Kidney epithelial cell (primary cell): Measurements from ENCODE around the gene UCHL3. TPM values are rescaled to one million over a fixed set of nuclear protein-coding genes. Genes with fewer than 3 reads are reported as not detected.

Source experiments
- DNase-seq: peaks from one replicate; pipeline ENCODE4 v3.0.0-alpha.2; 2010; ENCODE audit warnings: low read depth
- H3K27me3 ChIP-seq: 2 replicates; pipeline ENCODE4 v1.6.0; 2011; ENCODE audit warnings: low read length; ENCODE audit not compliant: control insufficient read depth, insufficient read depth
- H3K36me3 ChIP-seq: 2 replicates; pipeline ENCODE4 v1.5.1; 2011; ENCODE audit warnings: low read length; ENCODE audit not compliant: control insufficient read depth, insufficient read depth
- H3K4me3 ChIP-seq: 2 replicates; pipeline ENCODE4 v1.5.1; 2011; ENCODE audit warnings: low read depth, mild to moderate bottlenecking, control low read depth, low read length
- CTCF ChIP-seq: IDR thresholded peaks from 2 replicates; pipeline ENCODE4 v1.5.1; 2011; ENCODE audit warnings: mild to moderate bottlenecking, moderate library complexity, low read length, control low read depth, inconsistent platforms; ENCODE audit not compliant: insufficient read depth, poor library complexity, severe bottlenecking
- total RNA-seq: library from RNA; depleted of rRNA; stranded (reverse); fragments of >200 nt; gene quantifications from 2 replicates; pipeline ENCODE4 v1.2.3, GENCODE V29; 2015

Gene UCHL3
- total RNA-seq, 1 donor from 2014 or later: 75.5 TPM

DNA sequence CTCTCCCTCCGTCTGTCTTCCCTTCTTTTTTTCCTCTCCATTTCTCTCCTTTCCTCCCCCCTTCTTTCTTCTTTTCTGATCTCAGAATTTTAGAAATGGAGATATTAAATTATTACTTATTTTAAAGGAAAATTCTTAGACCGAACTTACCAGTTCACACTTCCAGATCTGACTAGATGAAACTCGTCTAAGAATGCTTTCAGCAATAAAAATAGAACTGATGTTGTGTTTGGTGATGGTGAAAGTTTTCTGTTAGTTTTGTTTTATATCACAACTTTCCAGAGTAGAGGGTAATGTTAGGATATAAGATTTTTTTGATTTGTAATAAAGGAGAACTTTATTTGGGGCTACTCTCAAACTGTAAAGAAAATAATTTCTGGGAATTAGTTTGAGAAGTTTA, 29.9 kb downstream of the UCHL3 start:
- H3K4me3 ChIP-seq: no peak overlapping the region
- no peaks in the 10 kb centered on the region for H3K27me3 ChIP-seq
- no peaks in the 10 kb centered on the region for H3K36me3 ChIP-seq
- no peak for TF ChIP-seq CTCF
- DNase-seq: no peak

GRCh38 chr13:75581874-75582640, 32.5 kb downstream of the UCHL3 start:
- no peak for TF ChIP-seq CTCF
- no peaks in the 10 kb centered on the region for H3K36me3 ChIP-seq
- no peak for DNase-seq

GRCh38 chr13:75583091-75583490, 33.5 kb downstream of the UCHL3 start:
- H3K4me3 ChIP-seq: no peak overlapping the region
- TF ChIP-seq CTCF: no peak
- peaks cover 1% of the 10 kb centered on the region for H3K36me3 ChIP-seq
- no peaks in the 10 kb centered on the region for H3K27me3 ChIP-seq
- no peak for DNase-seq

More at GRCh38 chr13:75581874-75582640, 32.5 kb downstream of the UCHL3 start:
- Histone ChIP-seq H3K4me3 (no peak overlapping the region), H3K27me3 (no peaks in the 10 kb centered on the region)

DNA sequence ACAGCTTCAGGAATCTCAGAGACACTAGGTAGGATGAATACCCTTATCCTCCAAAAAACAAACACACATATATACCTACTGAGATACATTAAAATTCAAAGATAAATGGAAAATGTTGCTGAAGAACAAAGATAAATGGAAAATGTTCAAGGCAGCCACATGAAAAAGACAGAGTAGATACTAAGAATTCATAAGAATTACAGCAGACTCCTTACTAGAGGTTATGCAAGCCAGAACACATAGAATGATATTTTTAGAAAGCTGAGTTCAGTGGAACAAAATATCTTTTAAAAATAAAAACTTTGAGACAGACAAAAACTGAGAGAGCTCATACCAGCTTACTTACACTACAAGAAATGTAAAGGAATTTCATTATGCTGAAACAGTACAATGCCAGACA, 35.6 kb downstream of the UCHL3 start:
- Histone ChIP-seq H3K36me3 (peaks cover 1% of the 10 kb centered on the region), H3K4me3 (no peak overlapping the region), H3K27me3 (no peaks in the 10 kb centered on the region)
- no peak for TF ChIP-seq CTCF
- no peak for DNase-seq

- no peak for TF ChIP-seq CTCF
- no peak for DNase-seq
- Histone ChIP-seq H3K27me3 (no peaks in the 10 kb centered on the region), H3K4me3 (no peak overlapping the region), H3K36me3 (peaks cover 1% of the 10 kb centered on the region)
Measured at GRCh38 chr13:75587679-75588078, 38.1 kb downstream of the UCHL3 start.

GRCh38 chr13:75596657-75597182, 47.1 kb downstream of the UCHL3 start:
- DNase-seq: no peak
- no peak for TF ChIP-seq CTCF
- Histone ChIP-seq H3K36me3 (no peaks in the 10 kb centered on the region), H3K4me3 (no peak overlapping the region), H3K27me3 (no peaks in the 10 kb centered on the region)
